ENCODE data around the gene ZBTB22. TPM values are rescaled to one million over a fixed set of nuclear protein-coding genes. Genes with fewer than 3 reads are reported as not detected.
"Not testable (repeated sequence)": the region's sequence is repeated elsewhere in the genome, so short reads cannot be mapped to it uniquely, and the experiment has no call there.

ZBTB22 gene, protein sequence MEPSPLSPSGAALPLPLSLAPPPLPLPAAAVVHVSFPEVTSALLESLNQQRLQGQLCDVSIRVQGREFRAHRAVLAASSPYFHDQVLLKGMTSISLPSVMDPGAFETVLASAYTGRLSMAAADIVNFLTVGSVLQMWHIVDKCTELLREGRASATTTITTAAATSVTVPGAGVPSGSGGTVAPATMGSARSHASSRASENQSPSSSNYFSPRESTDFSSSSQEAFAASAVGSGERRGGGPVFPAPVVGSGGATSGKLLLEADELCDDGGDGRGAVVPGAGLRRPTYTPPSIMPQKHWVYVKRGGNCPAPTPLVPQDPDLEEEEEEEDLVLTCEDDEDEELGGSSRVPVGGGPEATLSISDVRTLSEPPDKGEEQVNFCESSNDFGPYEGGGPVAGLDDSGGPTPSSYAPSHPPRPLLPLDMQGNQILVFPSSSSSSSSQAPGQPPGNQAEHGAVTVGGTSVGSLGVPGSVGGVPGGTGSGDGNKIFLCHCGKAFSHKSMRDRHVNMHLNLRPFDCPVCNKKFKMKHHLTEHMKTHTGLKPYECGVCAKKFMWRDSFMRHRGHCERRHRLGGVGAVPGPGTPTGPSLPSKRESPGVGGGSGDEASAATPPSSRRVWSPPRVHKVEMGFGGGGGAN
- 19.9 TPM for total RNA-seq
- long read RNA-seq, transcript ZBTB22-208 (2 exons, 2,651 nt): major isoform, 27 of 43 reads
- long read RNA-seq, partial matches to known transcripts: 0 of 43 reads
- long read RNA-seq, other reads (novel, unspliced or antisense): 16 of 43 reads

DNA sequence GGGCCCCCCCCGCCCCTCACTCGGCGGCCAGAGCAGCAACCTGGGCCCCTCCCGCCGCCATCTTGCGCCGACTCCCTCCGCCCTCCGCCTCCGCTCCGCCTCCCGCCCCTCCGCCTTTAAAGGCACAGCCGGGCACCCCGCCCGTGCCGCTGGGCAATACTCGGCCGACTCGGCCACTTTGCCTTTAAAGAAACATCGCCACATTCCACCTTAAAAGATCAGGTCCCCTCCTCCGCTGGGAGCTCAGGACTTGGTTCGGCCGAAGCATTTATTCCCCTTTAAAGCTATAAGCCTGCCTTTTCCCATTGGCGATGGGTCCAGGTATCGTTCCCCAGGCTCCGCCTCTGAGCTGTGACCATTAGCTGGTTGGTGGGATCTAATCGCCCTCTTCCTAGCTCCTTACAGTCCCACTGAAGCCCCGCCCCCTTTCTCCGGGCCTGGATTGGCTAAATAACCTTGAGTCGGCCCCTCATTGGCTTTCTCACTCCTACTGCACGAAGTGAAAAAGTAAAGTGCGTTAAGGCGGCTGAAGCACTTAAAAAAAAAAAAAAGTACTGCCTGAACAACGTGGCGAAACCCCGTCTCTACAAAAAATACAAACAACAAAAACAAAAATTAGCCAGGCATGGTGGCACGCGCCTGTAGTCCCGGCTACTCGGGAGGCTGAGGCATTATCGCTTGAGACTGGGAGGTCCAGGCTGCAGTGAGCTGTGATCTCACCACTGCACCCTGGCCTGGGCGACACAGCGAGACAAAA is at the start of gene ZBTB22:
ZBTB22 (minus strand) TSS at position 76 of the 757 bp plus-strand sequence. CDS start 828 bp downstream, outside the sequence.
- DNase-seq (ENCODE audit: low spot score): peak; percentile 97

DNA sequence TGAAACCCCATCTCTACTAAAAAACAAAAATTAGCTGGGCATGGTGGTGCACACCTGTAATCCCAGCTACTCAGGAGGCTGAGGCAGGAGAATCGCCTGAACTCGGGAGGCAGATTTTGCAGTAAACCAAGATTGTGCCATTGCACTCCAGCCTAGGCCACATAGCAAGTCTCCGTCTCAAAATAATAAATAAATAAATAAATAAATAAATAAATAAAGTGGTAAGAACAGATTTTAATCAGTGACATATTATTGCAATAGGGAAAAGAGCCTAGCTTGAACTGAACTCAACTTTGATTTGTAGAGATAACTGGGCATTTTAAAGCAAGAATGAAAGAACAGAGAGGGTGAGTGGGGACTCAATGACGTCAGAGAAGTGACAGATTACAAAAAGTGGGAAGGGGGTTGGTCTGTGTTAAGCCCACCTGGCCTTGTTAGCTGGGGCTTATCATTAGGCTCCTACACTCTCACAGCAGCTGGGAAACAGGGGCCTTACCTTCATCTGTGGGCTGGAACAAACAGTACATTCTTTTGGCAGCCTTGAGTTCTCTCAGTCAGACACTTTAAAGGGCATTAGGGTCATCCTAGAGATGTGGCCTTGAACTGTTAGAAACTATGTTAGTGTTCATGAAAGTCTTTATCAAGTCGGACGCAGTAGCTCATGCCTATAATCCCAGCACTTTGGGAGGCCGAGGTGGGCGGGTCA is 49.6 kb upstream of the ZBTB22 start:
- intact Hi-C loops (cut with DNase I): no loop called here
- DNase-seq (ENCODE audit: low spot score): no peak

More for the DNA sequence above, at the start of gene ZBTB22:
- intact Hi-C loops (cut with DNase I): no loop called here

DNA sequence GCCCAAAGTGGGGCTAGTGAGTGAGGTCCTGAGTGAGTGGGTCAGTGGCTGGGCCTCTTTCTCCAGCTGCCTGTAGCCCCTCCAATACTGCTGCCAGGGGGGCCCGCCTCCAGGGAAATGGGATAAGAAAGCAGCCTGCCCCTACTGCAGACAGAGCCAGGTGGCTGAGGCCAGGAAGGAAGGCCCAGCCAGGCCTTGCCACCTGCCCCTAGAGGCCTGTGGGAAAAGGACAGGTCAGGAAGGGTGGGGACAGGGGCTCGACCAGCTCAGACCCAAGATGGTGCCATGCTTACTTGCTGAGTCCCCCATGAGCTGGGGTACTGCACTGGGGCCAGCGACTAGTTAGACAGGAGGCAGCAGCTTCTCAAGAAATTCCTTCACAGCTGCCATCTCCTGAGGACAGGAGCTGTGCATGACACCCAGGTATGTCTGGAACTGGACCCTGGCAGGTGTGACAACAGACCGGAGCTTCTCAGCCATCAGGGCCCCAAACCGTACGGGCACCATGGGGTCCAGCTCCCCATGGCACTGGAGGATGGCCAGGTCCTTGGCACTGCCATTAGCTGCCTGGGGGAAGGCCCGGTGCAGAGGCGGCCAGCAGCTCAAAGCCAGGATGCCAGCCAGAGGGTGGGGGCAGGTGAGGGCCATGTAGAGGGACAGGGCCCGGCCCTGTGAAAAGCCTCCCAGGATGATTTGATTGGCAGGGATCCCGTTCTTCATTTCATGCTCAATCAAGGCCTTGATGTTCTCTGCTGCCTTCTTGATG is 47.8 kb upstream of the ZBTB22 start:
- DNase-seq (ENCODE audit: low spot score); intact Hi-C loops (cut with DNase I): not testable (repeated sequence)

DNA sequence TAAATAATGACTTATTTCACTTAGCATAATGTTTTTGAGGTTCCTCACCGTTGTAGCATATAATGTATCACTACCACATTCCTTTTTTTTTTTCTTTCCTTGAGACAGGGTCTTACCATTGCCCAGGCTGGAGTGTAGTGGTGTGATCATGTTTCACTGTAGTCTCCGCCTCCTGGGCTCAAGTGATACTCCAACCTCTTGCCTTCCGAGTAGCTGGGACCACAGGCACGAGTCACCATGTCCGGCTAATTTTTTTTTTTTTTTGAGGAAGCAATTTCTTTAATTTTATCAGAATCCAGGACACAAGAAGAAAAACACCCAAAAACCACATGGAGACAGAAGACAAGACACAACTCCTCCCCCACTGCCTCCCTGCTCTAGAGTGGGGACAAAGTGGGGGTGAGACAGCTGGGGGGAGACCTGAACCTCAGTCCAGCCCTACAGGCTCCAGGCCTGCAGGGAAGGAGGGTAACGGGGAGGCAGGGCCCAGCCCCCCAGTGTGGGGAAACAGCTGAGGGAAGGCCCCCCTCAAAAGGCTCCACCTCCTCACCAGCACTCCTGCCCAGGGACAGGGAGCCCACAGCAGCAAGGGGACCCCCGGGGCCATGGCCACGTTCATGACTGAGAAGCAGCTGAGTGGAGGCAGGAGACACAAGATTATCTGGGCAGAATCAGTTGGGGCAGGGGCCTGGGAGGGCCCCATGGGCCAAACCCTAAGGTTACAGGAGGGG is 47.1 kb upstream of the ZBTB22 start:
- not testable (repeated sequence) for DNase-seq (ENCODE audit: low spot score)

DNA sequence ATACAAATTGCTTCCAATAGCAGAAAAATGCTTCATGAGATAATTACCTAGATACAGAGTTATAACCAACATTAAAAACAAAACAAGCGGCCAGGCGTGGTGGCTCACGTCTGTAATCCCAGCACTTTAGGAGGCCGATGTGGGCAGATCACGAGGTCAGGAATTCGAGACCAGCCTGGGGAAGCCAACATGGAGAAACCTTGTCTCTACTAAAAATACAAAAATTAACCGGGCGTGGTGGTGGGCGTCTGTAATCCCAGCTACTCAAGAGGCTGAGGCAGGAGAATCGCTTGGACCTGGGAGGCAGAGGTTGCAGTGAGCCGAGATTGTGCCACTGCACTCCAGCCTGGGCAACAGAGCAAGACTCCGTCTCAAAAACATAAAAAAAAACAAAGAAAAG is 45.9 kb upstream of the ZBTB22 start:
- DNase-seq (ENCODE audit: low spot score); intact Hi-C loops (cut with DNase I): not testable (repeated sequence)

More for the DNA sequence above, 47.1 kb upstream of the ZBTB22 start:
- intact Hi-C loops (cut with DNase I): not testable (repeated sequence)

DNA sequence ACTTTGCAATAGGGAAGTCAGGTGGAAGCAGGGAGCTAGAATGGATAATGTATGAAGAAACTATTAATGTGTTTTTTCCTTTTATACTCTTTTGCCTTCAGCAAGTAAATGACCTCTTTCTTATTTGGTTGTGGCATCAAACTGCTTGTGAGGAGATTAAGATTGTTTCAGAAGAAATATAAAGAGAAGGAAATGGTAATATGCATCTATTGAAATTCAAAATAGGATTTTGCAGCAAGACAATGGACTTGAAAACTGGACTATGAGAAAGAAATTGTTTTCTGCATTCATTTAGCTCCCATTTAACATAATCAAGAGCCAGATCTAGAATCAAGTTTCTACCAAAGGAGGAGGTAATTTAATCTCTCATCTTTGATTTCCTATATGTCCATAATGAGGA is 41.8 kb upstream of the ZBTB22 start:
- DNase-seq (ENCODE audit: low spot score): no peak
- intact Hi-C loops (cut with DNase I): no loop called here

DNA sequence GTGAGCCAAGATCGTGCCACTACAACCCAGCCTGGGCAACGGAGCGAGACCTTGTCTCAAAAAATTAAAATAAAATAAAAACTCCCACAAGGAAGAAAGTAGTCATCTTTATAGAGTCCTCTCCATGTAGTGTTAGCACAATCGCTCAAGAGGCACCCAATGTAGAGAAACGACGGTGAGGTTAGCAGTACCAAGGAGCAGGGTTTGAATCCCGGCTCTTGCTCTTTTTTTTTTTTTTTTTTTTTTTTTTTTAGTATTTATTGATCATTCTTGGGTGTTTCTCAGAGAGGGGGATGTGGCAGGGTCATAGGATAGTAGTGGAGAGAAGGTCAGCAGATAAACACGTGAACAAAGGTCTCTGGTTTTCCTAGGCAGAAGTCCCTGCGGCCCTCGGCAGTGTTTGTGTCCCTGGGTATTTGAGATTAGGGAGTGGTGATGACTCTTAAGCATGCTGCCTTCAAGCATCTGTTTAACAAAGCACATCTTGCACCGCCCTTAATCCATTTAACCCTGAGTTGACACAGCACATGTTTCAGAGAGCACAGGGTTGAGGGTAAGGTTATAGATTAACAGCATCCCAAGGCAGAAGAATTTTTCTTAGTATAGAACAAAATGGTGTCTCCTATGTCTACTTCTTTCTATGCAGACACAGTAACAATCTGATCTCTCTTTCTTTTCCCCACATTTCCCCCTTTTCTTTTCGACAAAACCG is 39.8 kb upstream of the ZBTB22 start:
- DNase-seq (ENCODE audit: low spot score); intact Hi-C loops (cut with DNase I): not testable (repeated sequence)

DNA sequence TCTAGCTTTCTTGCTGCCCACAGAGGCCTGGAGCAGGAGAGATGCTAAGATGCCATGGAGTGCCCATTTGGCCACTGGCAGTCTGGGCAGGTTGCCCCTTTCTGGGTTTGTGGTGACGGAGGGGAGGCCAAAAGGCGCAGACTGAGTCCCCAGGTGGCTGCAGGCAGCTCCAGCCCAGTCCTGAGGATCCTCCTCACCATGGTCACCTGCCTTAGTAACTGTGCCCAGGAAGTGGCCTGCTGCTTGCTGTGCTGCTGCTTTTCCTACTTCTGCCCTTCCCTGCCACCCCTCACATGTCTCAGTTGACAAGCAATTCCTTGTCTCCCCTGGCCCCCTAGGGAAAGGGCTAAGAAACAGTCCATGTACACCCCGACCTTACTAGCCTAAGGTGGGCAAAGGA is 38.8 kb upstream of the ZBTB22 start:
- DNase-seq (ENCODE audit: low spot score): no peak
- intact Hi-C loops (cut with DNase I): no loop called here

DNA sequence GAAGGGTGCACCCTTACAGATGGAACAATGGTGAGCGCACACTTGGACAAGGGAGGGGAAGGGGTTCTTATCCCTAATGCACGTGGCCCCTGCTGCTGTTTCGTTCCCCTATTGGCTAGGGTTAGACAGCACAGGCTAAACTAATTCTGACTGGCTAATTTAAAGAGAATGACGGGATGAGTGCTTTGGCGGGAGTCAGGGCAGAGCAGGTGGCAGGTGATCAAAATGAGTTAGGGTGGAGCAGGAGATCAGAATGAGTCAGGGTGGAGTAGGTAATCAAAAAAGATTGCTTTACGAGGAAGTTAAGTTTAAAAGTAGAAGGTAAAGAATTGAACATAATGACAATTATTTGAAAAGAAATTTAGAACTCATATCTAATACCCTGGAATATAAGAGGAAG is 38.3 kb upstream of the ZBTB22 start:
- DNase-seq (ENCODE audit: low spot score); intact Hi-C loops (cut with DNase I): not testable (repeated sequence)

DNA sequence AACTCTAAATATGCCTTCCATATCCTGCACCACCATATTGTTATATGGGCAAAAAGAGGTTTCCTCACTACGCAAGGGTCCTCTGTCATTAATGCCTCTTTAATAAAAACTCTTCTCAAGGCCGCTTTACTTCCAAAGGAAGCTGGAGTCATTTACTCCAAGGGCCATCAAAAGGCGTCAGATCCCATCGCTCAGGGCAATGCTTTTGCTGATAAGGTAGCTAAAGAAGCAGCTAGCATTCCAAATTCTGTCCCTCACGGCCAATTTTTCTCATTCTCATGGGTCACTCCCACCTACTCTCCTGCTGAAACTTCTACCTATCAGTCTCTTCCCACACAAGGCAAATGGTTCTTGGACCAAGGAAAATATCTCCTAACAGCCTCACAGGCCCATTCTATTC is 30.3 kb upstream of the ZBTB22 start:
- no peak for DNase-seq (ENCODE audit: low spot score)
- intact Hi-C loops (cut with DNase I): no loop called here

DNA sequence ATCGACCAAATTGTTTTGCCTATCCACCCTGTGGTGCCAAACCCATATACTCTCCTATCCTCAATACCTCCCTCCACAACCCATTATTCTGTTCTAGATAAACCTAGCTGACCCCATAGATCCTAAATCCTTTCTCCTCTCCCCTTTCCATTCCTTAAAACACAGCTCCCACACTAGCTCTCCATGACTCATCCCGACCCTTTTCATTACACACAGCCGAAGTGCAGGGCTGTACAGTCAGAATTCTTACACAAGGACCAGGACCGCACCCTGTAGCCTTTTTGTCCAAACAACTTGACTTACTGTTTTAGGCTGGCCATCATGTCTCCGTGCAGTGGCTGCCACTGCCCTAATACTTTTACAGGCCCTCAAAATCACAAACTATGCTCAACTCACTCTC is 29.4 kb upstream of the ZBTB22 start:
- intact Hi-C loops (cut with DNase I); DNase-seq (ENCODE audit: low spot score): not testable (repeated sequence)

DNA sequence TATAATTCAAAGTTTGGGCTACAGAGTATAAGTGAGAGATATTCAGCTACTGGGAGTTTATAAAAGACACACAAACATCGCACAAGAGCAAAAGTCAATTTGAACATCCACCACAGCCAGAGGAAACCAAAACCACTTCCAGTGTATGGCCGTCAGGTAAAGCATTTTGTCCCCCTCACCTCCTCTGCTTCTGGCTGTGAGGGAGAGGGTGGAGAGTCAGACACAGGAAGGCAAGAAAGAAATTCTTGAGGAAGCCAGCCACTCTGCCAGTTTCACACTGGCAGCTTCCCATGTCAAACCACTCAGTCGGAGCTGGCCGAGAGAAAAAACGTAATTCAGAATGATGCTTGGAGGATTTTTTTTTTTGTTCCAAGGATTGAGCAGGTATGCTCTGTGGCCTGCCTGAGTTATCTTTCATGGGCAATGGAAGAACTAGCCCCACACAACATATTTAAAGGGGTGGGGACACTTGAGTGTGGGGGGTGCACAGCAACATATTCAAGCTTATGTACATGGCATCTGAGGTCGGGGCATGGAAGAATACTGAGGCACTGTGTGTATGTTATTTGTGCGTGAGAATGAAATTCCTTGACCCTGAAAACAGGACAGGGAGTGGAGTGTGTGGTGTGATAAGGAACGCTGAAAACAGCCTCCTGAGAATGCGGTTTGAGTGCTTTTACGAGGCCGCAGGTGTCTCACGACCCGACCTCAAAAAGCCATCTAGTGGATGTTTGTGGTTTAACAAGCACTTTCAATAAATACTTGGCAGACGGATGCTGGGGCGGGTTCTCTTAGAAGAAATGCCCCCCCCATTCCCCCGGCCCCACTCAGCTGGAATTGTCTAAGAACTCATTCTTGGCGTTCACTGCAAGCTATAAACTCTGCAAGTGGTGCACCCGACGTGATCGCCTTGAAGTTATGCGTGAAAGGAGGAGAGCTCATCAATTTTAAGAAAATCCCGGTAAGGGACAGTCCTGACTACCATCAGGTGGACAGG is 27.5 kb upstream of the ZBTB22 start:
- intact Hi-C loops (cut with DNase I): loop anchor here (2.0 kb wide), 1 partner anchor 64 kb away; no protein-coding TSS in a partner anchor
- DNase-seq (ENCODE audit: low spot score): no peak

DNA sequence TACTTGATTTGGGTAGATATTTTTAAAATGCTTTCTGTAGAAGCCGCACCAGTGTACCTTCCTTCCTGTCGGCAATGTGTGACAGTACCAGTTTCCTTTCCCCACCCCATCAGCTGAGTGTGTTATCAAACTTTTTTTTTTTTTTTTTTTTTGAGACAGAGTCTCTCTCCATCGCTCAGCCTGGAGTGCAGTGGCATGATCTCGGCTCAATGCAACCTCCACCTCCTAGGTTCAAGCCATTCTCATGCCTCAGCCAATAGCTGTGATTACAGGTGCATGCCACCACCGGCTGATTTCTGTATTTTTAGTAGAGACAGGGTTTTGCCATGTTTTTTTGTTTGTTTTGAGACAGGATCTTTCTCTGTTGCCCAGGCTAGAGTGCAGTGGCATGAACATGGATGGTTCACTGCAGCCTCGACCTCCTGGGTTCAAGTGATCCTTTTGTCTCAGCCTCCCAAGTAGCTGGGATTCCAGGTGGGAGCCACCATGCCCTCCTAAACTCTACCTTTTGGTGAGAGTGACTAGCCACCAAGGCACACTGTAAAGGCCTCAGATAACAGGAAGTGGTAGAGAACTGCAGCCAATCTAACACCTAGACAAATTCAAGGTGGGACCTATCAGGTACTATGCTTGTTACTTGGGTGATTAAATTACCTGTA is 26.5 kb upstream of the ZBTB22 start:
- DNase-seq (ENCODE audit: low spot score): no peak
- intact Hi-C loops (cut with DNase I): loop anchor here (2.0 kb wide), 1 partner anchor 63 kb away; no protein-coding TSS in a partner anchor

DNA sequence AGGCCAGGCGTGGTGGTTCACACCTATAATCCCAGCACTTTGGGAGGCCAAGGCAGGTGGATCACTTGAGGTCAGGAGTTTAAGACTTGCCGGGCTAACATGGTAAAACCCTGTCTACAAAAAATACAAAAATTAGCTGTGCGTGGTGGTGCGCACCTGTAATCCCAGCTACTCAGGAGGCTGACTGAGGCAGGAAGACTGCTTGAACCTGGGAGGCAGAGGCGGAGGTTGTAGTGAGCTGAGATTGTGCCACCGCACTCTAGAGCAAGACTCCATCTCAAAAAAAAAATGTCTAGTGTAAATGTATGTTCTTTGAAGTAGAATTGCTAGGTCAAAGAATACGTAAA is 26.0 kb upstream of the ZBTB22 start:
- intact Hi-C loops (cut with DNase I); DNase-seq (ENCODE audit: low spot score): not testable (repeated sequence)

DNA sequence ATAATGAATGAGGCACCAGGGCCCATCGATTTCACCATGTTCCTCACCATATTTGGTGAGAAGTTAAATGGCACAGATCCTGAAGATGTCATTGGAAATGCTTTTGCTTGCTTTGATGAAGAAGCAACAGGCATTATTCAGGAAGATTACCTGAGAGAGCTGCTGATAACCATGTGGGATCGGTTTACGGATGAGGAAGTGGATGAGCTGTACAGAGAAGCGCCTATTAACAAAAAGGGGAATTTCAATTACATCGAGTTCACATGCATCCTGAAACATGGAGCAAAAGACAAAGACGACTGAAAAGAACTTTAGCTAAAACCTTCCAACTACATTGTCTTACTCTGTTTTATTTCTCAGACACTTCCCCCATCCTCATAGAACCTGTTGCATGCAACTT is 21.6 kb upstream of the ZBTB22 start:
- DNase-seq (ENCODE audit: low spot score): no peak
- intact Hi-C loops (cut with DNase I): no loop called here

DNA sequence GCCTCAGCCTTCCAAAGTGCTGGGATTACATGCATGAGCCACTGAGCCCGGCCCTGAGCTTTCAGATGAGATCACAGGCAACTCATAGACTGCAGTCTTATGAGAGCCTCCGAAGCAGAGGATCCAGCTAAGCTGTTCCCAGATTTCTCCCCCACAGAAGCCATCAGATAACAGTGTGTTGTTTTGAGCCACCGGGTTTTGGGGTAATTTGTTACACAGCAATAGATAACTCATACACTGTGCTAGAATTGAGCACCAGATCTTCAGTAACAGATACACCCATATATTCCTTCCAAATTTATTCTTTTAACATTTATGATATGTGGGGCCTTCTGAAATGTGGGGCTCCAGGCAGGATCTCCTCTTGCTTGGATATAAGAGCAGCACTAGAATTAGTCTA is 19.0 kb upstream of the ZBTB22 start:
- no peak for DNase-seq (ENCODE audit: low spot score)
- intact Hi-C loops (cut with DNase I): no loop called here

Measured in cardiac septum (tissue), 1 donor.